K562 (cell line): ENCODE measurements around the gene SCN1A. TPM values are rescaled to one million over a fixed set of nuclear protein-coding genes. Genes with fewer than 3 reads are reported as not detected.

Source experiments
- ATAC-seq: fragments of 200-7000 bp; cut with Tn5 transposase; 3 replicates; pipeline ENCODE4 v1.9.1; 2020; ENCODE audit warnings: moderate library complexity
- BruUV-seq: library from RNA; stranded (reverse); fragments of 400-500 nt; replicated peaks from 2 replicates; lab custom pipeline; 2021; lab: Mats Ljungman, UMichigan
- CTCF ChIA-PET: fragments of 300-600 bp; formaldehyde crosslinking; extraction: SDS; loops from one replicate; lab custom pipeline; 2021; ENCODE audit warnings: low intra/inter-chr PET ratio; lab: Yijun Ruan, JAX
- POLR2A ChIA-PET: fragments of 300-600, 350-650 bp; sonication (Branson Sonifier 250); formaldehyde crosslinking; extraction: SDS; loops from one replicate; lab custom pipeline; 2021; ENCODE audit warnings: antibody characterized with exemption, inconsistent platforms; lab: Yijun Ruan, JAX
- DNase-seq, 4 experiments: peaks; one replicate each; pipeline versions ENCODE4 v3.0.0 to v3.0.0-alpha.2; 2011 to 2018; ENCODE audit warnings: low spot score in 3 of 4, mixed read lengths in 3 of 4; ENCODE audit errors: extremely low read depth in 1 of 4
- FAIRE-seq: peaks from 2 replicates; lab custom pipeline; 2011; peaks lifted over from hg19 to GRCh38; lab: Jason Lieb, UNC
- H2AFZ ChIP-seq: 2 replicates; pipeline ENCODE4 v1.6.0; 2011; ENCODE audit warnings: low read depth, low read length, control low read depth, inconsistent platforms
- H3K27ac ChIP-seq: fragments of 200-600 bp; 3 replicates; pipeline ENCODE4 v1.8.0; 2011; ENCODE audit warnings: low read depth, mild to moderate bottlenecking, control low read depth, inconsistent platforms, low read length, moderate library complexity, mixed read lengths; ENCODE audit errors: extremely low read depth
- H3K27me3 ChIP-seq, 2 experiments: fragments of 300-600 bp in 1 of 2; 2 replicates in 1 of 2; 3 replicates in 1 of 2; pipeline versions ENCODE4 v1.6.0 to v1.8.0; 2011; ENCODE audit warnings: inconsistent platforms in 2 of 2, low read length in 2 of 2, mild to moderate bottlenecking in 1 of 2, mixed read lengths in 1 of 2, moderate library complexity in 1 of 2; ENCODE audit not compliant: control insufficient read depth in 2 of 2, insufficient read depth in 2 of 2
- H3K36me3 ChIP-seq: fragments of 300-600 bp; 3 replicates; pipeline ENCODE4 v1.8.0; 2011; ENCODE audit warnings: mild to moderate bottlenecking, low read length, inconsistent platforms; ENCODE audit not compliant: control insufficient read depth, insufficient read depth
- H3K4me1 ChIP-seq, 2 experiments: fragments of 200-600 bp in 1 of 2; replicated peaks in 1 of 2; 2 replicates in 1 of 2; 3 replicates in 1 of 2; pipeline versions ENCODE4 v1.5.1 to v1.8.0; 2011; ENCODE audit warnings: inconsistent platforms in 2 of 2, low read length in 2 of 2, mild to moderate bottlenecking in 1 of 2, mixed read lengths in 1 of 2, moderate library complexity in 1 of 2; ENCODE audit not compliant: control insufficient read depth in 2 of 2, insufficient read depth in 2 of 2
- H3K4me2 ChIP-seq: 2 replicates; pipeline ENCODE4 v1.6.1; 2011; ENCODE audit warnings: low read length, control low read depth, inconsistent platforms, mixed read lengths; ENCODE audit not compliant: insufficient read depth
- H3K4me3 ChIP-seq: fragments of 200-600 bp; sonication (generic), shearing (Covaris generic); 2 replicates; pipeline ENCODE4 v1.5.1; 2016; ENCODE audit warnings: control low read depth, inconsistent platforms
- H3K79me2 ChIP-seq: fragments of 200-600 bp; 3 replicates; pipeline ENCODE4 v1.8.0; 2011; ENCODE audit warnings: low read length, inconsistent platforms; ENCODE audit not compliant: control insufficient read depth, insufficient read depth
- H3K9ac ChIP-seq, 2 experiments: 2 replicates each; pipeline versions ENCODE4 v1.6.0 to v1.6.1; 2011; ENCODE audit warnings: low read depth in 2 of 2, low read length in 2 of 2, control low read depth in 1 of 2, inconsistent platforms in 1 of 2, mild to moderate bottlenecking in 1 of 2, mixed read lengths in 1 of 2; ENCODE audit not compliant: insufficient read depth in 1 of 2
- H3K9me1 ChIP-seq: one replicate; pipeline ENCODE4 v1.6.0; 2011; ENCODE audit warnings: inconsistent platforms, mild to moderate bottlenecking, low read length, moderate library complexity; ENCODE audit not compliant: control insufficient read depth, insufficient read depth
- H3K9me3 ChIP-seq: replicated peaks from 2 replicates; pipeline ENCODE4 v1.5.1; 2011; ENCODE audit warnings: low read depth, low read length, inconsistent platforms; ENCODE audit not compliant: control insufficient read depth, insufficient read depth
- H4K20me1 ChIP-seq: replicated peaks from 2 replicates; pipeline ENCODE4 v1.6.1; 2011; ENCODE audit warnings: low read length, inconsistent platforms, mixed read lengths; ENCODE audit not compliant: control insufficient read depth, insufficient read depth
- GATA2 ChIP-seq: sonication (generic); formaldehyde crosslinking; IDR thresholded peaks from 2 replicates; pipeline ENCODE4 v1.4.0; 2020; ENCODE audit warnings: mild to moderate bottlenecking, missing genetic modification reagents
- MECOM ChIP-seq: fragments of 250-450 bp; sonication (Bioruptor Pico); IDR thresholded peaks from 2 replicates; pipeline ENCODE4 v1.8.0; 2022; ENCODE audit warnings: inconsistent platforms
- MYBL2 ChIP-seq, 2 experiments: fragments of 450-650 bp in 1 of 2; sonication (generic) in 1 of 2; formaldehyde crosslinking in 1 of 2; IDR thresholded peaks; 2 replicates each; pipeline versions ENCODE4 v1.6.1 to v1.8.1; 2017 to 2022; ENCODE audit warnings: borderline replicate concordance in 1 of 2, inconsistent platforms in 1 of 2, low read depth in 1 of 2, mild to moderate bottlenecking in 1 of 2, missing genetic modification reagents in 1 of 2, moderate library complexity in 1 of 2
- SMARCC2 ChIP-seq: fragments of 450-650 bp; IDR thresholded peaks from 2 replicates; pipeline ENCODE4 v1.6.1; 2017; ENCODE audit warnings: antibody characterized with exemption, moderate library complexity, mild to moderate bottlenecking, low read depth
- SMC3 ChIP-seq: conservative IDR thresholded peaks from 2 replicates; pipeline ENCODE4 v1.6.1; 2011; ENCODE audit warnings: low read depth, low read length, improper control_type of control experiment; ENCODE audit not compliant: insufficient read depth
- TAF1 ChIP-seq: IDR thresholded peaks from 2 replicates; pipeline ENCODE4 v1.6.1; 2011; ENCODE audit warnings: mild to moderate bottlenecking, low read length, moderate library complexity; ENCODE audit not compliant: insufficient read depth, control insufficient read depth, severe bottlenecking; ENCODE audit errors: extremely low read depth
- TAF9B ChIP-seq: fragments of 450-650 bp; IDR thresholded peaks from 2 replicates; pipeline ENCODE4 v1.6.1; 2018; ENCODE audit warnings: mild to moderate bottlenecking; ENCODE audit not compliant: partially characterized antibody
- TCF7 ChIP-seq: sonication (generic); IDR thresholded peaks from 2 replicates; pipeline ENCODE4 v1.6.1; 2016; ENCODE audit warnings: antibody characterized with exemption, borderline replicate concordance
- TEAD2 ChIP-seq: fragments of 450-650 bp; IDR thresholded peaks from 2 replicates; pipeline ENCODE4 v1.6.1; 2016; ENCODE audit warnings: missing genetic modification characterization, control low read depth, missing compliant biosample characterization
- THRAP3 ChIP-seq: fragments of 450-650 bp; IDR thresholded peaks from 2 replicates; pipeline ENCODE4 v1.6.1; 2016; ENCODE audit warnings: mild to moderate bottlenecking, inconsistent platforms, borderline replicate concordance
- ZNF384 ChIP-seq: IDR thresholded peaks from 2 replicates; pipeline ENCODE4 v1.6.1; 2012; ENCODE audit warnings: low read depth, low read length, improper control_type of control experiment
- ZNF561 ChIP-seq: fragments of 450-650 bp; formaldehyde crosslinking; conservative IDR thresholded peaks from 2 replicates; pipeline ENCODE4 v1.4.0; 2020; ENCODE audit warnings: mild to moderate bottlenecking, moderate library complexity
- ZNF57 ChIP-seq: fragments of 450-650 bp; formaldehyde crosslinking; IDR thresholded peaks from 2 replicates; pipeline ENCODE4 v1.4.0; 2020; ENCODE audit warnings: mild to moderate bottlenecking, moderate library complexity
- WGBS: fragments of 100-300 bp; shearing (Covaris generic); methylation state at CpG from one replicate; pipeline ENCODE4 v1.1.6; 2016; ENCODE audit warnings: low coverage, mixed read lengths; ENCODE audit not compliant: insufficient coverage; ENCODE audit errors: missing lambda C conversion rate; 5-methylcytosine and 5-hydroxymethylcytosine counted together
- in situ Hi-C: fragments of 300-500 bp; cut with MboI; formaldehyde crosslinking; loops from 4 replicates; pipeline ENCODE4 v1.15.0; 2018; ENCODE audit warnings: inconsistent platforms, mixed read lengths
- intact Hi-C: fragments of 100-400 bp; cut with micrococcal nuclease; formaldehyde crosslinking; loops from 2 replicates; pipeline ENCODE4 v1.14.2; 2022
- polyA plus RNA-seq, 8 experiments: library from polyadenylated mRNA; depleted of rRNA in 4 of 8; stranded (reverse) in 5 of 8; unstranded in 3 of 8; fragments of >200 nt; fragmentation: Nextera tagmentation in 2 of 8; fragmentation: Illumina TruSeq in 1 of 8; extraction: Ambion mirVana in 2 of 8; extraction: Trizol in 1 of 8; gene quantifications; 2 replicates each; pipeline versions ENCODE4 v1.2.1 to v1.2.3, GENCODE V29; 2011 to 2014; ENCODE audit warnings: inconsistent platforms in 1 of 8, missing spikeins in 1 of 8
- total RNA-seq, 7 experiments: library from RNA; depleted of rRNA in 6 of 7; stranded (reverse); fragments of >200 nt in 6 of 7; fragmentation: Illumina TruSeq in 2 of 7; extraction: Trizol in 2 of 7; gene quantifications; 2 replicates each; pipeline versions ENCODE4 v1.2.1 to v1.2.3, GENCODE V29; 2011 to 2021; ENCODE audit warnings: low replicate concordance in 1 of 7
- TF ChIP-seq, protein P1 (sequence below): fragments of 250-450 bp; sonication (Bioruptor Pico); IDR thresholded peaks from 2 replicates; pipeline ENCODE4 v1.4.0; 2020; ENCODE audit warnings: mild to moderate bottlenecking, moderate library complexity
- TF ChIP-seq, protein P2 (sequence below), 3 experiments: IDR thresholded peaks in 2 of 3; conservative IDR thresholded peaks in 1 of 3; 2 replicates each; pipeline ENCODE4 v1.5.1; 2011 to 2012; ENCODE audit warnings: low read length in 3 of 3, mild to moderate bottlenecking in 3 of 3, control low read depth in 2 of 3, improper control_type of control experiment in 1 of 3, inconsistent platforms in 1 of 3, low read depth in 1 of 3, mixed read lengths in 1 of 3, moderate library complexity in 1 of 3; ENCODE audit not compliant: insufficient read depth in 2 of 3

SCN1A gene
- total and polyA plus RNA-seq, 9 of the 15 experiments (the other 6 are each of a cell fraction or from before 2014, with no cell fraction given) = not detected

DNA sequence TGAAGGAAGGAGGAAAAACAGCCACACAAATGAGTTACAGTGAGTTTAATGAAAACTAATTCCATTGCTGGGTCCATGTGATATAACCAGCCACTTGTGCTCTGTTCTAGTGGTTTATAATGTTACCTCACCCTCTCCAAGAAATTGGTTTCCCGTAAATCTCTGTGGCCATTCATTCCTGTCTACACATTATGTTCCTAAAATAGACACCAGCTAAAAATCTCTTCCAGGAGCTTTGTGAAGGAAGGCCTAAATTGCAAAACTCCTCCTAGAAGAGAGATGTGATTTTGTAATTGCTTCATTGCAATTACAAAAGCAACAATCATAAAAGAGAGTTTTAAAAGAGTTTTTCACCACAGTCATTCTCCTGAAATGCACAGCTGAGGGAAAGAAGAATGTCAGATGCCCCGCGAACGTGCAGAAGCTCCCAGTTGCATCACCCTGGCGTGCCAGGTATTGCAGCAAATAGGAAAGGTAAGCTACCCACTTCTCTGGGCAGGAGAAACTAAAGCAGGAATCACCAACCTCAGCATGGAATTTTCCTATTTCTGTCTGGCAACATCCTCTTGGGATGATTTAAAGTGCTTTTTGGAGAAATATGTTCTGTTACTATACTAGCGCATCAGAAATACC is 1.7 kb downstream of the SCN1A start (continued):
- TF ChIP-seq, protein P1, sequence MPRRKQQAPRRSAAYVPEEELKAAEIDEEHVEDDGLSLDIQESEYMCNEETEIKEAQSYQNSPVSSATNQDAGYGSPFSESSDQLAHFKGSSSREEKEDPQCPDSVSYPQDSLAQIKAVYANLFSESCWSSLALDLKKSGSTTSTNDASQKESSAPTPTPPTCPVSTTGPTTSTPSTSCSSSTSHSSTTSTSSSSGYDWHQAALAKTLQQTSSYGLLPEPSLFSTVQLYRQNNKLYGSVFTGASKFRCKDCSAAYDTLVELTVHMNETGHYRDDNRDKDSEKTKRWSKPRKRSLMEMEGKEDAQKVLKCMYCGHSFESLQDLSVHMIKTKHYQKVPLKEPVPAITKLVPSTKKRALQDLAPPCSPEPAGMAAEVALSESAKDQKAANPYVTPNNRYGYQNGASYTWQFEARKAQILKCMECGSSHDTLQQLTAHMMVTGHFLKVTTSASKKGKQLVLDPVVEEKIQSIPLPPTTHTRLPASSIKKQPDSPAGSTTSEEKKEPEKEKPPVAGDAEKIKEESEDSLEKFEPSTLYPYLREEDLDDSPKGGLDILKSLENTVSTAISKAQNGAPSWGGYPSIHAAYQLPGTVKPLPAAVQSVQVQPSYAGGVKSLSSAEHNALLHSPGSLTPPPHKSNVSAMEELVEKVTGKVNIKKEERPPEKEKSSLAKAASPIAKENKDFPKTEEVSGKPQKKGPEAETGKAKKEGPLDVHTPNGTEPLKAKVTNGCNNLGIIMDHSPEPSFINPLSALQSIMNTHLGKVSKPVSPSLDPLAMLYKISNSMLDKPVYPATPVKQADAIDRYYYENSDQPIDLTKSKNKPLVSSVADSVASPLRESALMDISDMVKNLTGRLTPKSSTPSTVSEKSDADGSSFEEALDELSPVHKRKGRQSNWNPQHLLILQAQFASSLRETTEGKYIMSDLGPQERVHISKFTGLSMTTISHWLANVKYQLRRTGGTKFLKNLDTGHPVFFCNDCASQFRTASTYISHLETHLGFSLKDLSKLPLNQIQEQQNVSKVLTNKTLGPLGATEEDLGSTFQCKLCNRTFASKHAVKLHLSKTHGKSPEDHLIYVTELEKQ = no peak

DNA sequence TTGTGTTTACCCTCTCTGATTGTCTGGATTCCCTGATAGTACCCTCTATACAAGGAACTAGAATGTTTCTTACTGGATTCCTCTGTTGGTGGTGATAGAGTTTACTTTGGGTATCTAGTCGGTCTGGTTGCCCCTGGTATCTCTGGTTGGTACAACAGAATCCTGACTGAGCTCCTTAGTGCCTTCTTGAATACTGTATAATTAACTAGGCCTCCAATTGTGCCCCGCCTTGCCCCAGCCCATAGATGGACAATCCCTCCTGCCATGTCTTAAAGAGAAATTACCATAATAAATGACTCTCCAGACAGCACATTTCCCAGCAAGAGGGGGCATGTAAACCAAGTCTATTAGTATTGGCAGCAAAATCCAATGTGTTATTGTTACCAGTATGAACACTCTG is 2.3 kb downstream of the SCN1A start:
- H3K4me2 ChIP-seq = no peak overlapping the region
- no peaks in the 10 kb centered on the region for H4K20me1 ChIP-seq
- DNase-seq (no peak), FAIRE-seq (no peak), ATAC-seq (no peak)
- intact Hi-C loops = loop anchor here (5.0 kb wide), 1 partner anchor 173 kb away; the partner anchor contains the start of gene TTC21B
- no peak overlapping the region for H3K4me3 ChIP-seq
- no peaks in the 10 kb centered on the region for H3K4me1 ChIP-seq
- H3K79me2 ChIP-seq = no peaks in the 10 kb centered on the region
- H3K27ac ChIP-seq = no peak overlapping the region
- no peaks in the 10 kb centered on the region for H3K36me3 ChIP-seq
- H3K9ac ChIP-seq = no peak overlapping the region
- no peaks in the 10 kb centered on the region for H3K9me3 ChIP-seq
- in situ Hi-C loops = no loop called here
- CTCF ChIA-PET = interaction anchor here (0.6 kb wide), 1 partner anchor 774 kb away, joined by 4 read pairs; no protein-coding TSS in a partner anchor
- WGBS = 0% methylated on average over 2 of the region's 2 CpGs
- no peaks in the 10 kb centered on the region for H3K27me3 ChIP-seq
- H3K9me1 ChIP-seq = no peaks in the 10 kb centered on the region
- POLR2A ChIA-PET = interaction anchor here (0.8 kb wide), 1 partner anchor 172 kb away, joined by 4 read pairs; the partner anchor contains the start of gene TTC21B
- BruUV-seq = no TSS peak
- no peak overlapping the region for H2AFZ ChIP-seq
- TF ChIP-seq SMARCC2 = no peak
- TF ChIP-seq TEAD2 = no peak
- TF ChIP-seq TCF7 = no peak
- TF ChIP-seq ZNF57 (CRISPR knock-in tag) = no peak
- no peak for TF ChIP-seq ZNF561 (CRISPR knock-in tag)
- TF ChIP-seq MECOM (CRISPR knock-in tag) = no peak
- no peak for TF ChIP-seq GATA2
- TF ChIP-seq THRAP3 = no peak
- TF ChIP-seq SMC3 = no peak
- TF ChIP-seq TAF9B = no peak
- no peak for TF ChIP-seq TAF1
- TF ChIP-seq MYBL2 (IDR thresholded peaks at IDR 0.05; ENCODE audit: low read depth) = no peak
- TF ChIP-seq MYBL2 (CRISPR knock-in tag; IDR thresholded peaks at IDR 0.05; ENCODE audit: borderline replicate concordance) = no peak
- TF ChIP-seq, protein P2, sequence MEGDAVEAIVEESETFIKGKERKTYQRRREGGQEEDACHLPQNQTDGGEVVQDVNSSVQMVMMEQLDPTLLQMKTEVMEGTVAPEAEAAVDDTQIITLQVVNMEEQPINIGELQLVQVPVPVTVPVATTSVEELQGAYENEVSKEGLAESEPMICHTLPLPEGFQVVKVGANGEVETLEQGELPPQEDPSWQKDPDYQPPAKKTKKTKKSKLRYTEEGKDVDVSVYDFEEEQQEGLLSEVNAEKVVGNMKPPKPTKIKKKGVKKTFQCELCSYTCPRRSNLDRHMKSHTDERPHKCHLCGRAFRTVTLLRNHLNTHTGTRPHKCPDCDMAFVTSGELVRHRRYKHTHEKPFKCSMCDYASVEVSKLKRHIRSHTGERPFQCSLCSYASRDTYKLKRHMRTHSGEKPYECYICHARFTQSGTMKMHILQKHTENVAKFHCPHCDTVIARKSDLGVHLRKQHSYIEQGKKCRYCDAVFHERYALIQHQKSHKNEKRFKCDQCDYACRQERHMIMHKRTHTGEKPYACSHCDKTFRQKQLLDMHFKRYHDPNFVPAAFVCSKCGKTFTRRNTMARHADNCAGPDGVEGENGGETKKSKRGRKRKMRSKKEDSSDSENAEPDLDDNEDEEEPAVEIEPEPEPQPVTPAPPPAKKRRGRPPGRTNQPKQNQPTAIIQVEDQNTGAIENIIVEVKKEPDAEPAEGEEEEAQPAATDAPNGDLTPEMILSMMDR (IDR thresholded peaks at IDR 0.05 in 2 of 3, conservative IDR thresholded peaks at IDR 0.05 in 1 of 3; ENCODE audit: insufficient read depth in 2 of 3, low read depth in 1 of 3, low read length in 3 of 3) = no peak
- TF ChIP-seq ZNF384 = no peak
